ENCODE measurements around the gene AKT1.

Gene AKT1

GRCh38 chr14:104784846-104785707, 10.5 kb downstream of the AKT1 start:
- DNase-seq = no peak

GRCh38 chr14:104784218-104784568, 11.4 kb downstream of the AKT1 start:
- DNase-seq = no peak

DNA sequence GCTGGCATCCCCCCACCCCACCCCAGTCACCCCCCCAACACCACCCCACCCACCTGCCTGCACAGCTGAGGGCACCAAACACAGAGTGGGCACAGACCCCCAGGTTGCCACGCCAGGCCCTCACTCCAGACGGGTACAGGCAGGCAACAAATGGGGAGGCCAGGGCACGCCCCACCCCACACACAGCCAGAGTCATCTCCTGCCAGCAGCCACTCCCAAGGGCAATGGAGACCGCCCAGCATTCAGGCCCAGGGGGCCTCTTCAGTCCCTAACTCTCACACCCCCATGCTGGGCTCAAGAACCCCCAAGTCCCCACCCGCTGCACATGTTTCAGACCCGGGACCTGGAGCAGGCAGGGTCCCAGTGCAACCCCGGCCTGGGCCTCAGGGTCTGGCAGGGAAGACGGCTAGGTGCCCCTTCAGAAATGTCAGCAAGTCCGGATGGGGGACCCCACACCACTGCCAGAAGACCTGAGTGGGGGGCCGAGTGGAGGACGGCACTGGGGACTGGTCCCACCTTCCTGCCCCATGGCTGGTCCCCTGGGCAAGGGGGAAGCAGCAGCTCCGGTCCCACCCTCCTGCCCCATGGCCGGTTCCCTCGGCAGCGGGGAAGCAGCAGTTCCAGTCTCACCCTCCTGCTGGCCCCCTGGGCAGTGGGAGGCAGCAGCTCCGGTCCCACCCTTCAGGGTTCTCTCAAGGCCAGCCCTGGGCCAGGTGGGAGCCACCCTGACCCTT, 11.9 kb downstream of the AKT1 start:
- DNase-seq = no peak

DNA sequence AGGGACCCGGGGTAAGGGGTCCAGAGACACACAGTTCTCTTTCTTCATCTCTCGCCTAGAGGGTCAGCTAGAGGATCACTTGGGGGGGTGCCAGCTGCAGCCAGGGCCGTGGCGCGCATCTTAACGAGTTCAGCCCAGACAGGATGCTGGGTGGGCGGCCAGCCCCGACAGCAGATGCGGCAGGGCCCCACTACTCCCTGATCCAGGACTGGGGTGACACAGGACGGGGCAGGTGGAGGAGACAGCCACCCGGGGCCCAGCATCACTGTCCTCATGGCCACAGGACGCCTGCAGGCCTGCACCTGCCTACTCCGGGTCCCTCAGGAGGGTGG, 12.8 kb downstream of the AKT1 start:
- no peak for DNase-seq

DNA sequence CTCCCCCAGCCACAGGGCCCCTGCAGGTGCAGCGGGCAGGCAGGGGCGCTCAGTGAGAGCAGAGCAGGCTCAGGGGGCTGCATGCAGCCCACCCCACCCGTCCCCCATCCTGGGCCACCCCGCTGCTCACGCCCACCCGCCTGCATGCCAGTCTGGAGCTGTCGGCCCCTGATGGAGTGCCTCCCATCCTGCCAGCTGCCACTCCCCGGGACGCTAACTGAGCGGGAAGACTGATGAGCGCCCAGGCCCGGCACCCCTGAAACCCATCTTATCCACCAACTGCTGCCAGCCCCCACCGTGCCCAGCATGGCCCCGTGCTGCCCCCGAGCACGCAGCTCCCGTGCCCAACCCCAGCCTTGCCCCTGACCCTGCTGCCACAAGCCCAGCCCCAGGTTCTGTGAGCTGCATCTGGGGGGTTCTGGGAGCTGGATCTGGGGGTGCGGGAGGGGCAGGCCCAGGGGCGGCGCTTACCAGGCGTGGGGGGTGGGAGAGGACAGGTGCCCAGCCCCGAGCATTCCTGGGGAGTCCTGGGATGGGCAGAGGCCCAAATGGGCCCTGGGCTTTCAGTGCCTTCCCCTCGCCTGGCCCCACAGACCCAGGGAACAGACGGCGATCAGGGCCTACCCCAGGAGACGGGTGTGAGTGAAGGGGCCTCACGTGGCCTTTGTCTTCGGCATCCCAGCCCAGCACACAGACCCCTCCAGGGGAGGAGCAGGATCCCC, 13.3 kb downstream of the AKT1 start:
- no peak for DNase-seq

- no peak for DNase-seq
Measured at GRCh38 chr14:104781271-104782077, 14.1 kb downstream of the AKT1 start.

DNA sequence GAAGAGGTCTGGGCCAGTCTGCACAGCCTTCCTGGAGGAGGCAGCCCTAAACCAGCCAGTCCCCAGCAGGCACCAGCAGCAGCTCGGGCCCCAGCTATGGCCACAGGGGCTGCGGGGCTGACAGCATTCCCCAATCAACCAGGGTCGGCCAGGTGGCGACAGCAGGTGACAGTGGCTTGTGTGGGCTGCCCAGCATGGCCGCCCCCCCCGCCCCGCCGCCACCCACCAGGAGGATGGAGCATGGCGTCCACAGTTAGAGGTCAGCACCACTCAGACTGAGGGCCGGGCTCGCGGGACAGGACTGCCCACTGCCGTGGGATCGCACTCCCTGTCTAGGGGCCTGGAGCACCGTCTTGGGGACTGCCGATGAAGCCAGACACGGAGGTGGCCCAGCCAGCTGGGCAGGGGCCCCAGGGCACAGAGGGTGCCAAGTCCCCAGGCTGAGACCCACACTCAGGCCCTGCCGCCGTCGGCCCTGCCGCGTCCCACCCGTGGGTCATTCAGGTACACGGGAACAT, 15.0 kb downstream of the AKT1 start:
- DNase-seq = no peak

DNA sequence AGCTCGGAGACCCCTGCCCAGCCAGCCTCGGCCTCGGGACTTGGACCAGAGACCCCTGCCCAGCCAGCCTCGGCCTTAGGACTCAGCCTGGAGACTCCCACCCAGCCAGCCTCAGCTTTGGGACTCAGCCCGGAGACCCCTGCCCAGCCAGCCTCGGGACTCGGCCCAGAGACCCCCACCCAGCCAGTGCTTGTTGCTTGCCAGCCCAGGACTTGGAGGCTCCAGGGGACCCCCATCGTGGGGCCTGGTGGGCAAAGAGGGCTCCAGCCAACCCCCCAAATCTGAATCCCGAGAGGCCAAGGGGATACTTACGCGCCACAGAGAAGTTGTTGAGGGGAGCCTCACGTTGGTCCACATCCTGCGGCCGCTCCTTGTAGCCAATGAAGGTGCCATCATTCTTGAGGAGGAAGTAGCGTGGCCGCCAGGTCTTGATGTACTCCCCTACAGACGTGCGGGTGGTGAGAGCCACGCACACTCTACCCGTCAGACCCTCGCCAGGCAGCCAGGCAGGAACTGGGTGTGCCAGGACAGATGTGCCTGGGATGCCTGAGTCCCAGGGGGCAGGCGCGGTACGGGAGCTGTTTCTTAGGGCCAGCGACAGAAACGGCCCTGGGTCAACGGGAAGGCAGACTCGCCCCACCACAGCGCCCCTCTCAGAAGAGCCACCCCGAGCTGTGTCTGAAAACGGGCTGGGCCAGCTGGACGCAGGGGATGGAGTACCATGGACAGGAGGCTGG, 15.6 kb downstream of the AKT1 start:
- DNase-seq = no peak

- no peak for DNase-seq
Measured at GRCh38 chr14:104778694-104779331, 16.7 kb downstream of the AKT1 start.

- DNase-seq = no peak
Measured at GRCh38 chr14:104777808-104778249, 17.7 kb downstream of the AKT1 start.

DNA sequence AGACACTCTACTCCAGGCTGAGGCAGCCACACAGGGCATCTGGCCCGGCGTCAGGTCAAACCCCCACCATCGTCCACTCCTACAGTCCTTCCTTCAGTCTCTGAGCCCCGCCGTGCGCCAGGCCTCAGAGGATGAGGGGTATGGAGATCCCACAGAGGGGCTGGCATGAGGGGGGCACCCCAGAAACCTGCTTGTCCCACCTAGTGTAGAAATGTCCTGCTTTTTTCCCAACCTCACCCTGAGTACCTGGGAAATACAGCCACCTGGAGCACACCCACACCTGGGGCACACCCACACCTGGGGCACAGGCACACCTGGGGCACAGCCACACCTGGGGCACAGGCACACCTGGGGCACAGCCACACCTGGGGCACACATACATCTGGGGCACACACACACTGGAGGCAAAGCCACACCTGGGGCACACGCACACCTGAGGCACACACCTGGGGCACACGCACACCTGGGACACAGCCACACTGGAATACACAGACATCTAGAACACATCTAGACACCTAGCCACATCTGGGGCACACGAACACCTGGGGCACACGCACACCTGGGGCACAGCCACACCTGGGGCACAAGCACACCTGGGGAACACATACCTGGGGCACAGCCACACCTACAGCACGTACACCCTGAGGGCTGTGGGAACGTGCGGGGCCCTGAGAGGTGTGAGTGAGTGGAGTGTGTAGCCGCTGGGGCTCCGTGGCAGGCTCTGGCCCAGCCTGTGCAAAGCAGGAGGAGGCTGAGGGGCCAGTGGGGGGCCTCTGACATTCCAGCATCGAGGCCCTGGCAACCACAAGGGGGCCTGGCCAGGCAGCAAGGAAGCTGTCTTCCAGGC, 18.4 kb downstream of the AKT1 start:
- DNase-seq = no peak

DNA sequence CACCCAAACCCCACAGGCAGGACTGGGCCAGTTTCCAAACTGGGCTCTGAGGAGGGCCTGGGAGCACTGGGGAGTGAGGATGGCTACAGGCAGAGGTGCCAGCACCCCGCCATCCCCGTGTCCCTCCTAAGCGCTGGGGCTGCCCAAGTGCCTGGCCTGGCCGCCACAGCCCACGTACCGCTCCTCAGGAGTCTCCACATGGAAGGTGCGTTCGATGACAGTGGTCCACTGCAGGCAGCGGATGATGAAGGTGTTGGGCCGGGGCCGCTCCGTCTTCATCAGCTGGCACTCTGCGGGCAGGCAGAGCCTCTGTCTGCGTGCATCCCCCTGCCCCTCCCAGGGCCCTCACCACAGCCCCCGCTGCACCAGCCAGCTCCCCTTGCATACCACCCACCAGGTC, 19.1 kb downstream of the AKT1 start:
- no peak for DNase-seq

DNA sequence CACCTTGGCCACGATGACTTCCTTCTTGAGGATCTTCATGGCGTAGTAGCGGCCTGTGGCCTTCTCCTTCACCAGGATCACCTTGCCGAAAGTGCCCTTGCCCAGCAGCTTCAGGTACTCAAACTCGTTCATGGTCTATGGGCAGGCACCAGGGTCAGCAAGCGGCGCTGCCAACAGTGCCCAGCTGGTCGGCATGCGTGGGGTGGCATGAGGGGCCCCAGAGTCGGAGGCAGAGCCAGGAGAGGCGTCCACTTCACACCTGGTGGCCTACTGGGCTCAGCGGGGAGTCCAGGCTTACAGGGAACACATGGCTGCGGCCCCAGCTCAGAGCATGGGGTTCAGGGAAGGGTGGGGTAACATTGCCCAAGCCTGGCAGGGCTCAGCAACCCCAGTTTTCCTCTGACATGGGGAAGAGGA, 20.5 kb downstream of the AKT1 start:
- DNase-seq = no peak

GRCh38 chr14:104774453-104775072, 21.0 kb downstream of the AKT1 start:
- no peak for DNase-seq

- no peak for DNase-seq
Measured at GRCh38 chr14:104773505-104774452, 21.8 kb downstream of the AKT1 start.

- DNase-seq = no peak
Measured at GRCh38 chr14:104772707-104773504, 22.6 kb downstream of the AKT1 start.

- no peak for DNase-seq
Measured at GRCh38 chr14:104771918-104772706, 23.4 kb downstream of the AKT1 start.

Data from NCI-H1048 (cell line).